Panc1 (cell line): Measurements from ENCODE around the gene UBP1.

Experiments
- CTCF ChIP-seq: fragments of 450-650 bp; IDR thresholded peaks from 2 replicates; pipeline ENCODE4 v1.5.1; 2017; ENCODE audit warnings: mild to moderate bottlenecking
- POLR2AphosphoS5 ChIP-seq: IDR thresholded peaks from 2 replicates; pipeline ENCODE4 v1.6.1; 2012; ENCODE audit warnings: mild to moderate bottlenecking, low read depth, low read length, moderate library complexity

DNA sequence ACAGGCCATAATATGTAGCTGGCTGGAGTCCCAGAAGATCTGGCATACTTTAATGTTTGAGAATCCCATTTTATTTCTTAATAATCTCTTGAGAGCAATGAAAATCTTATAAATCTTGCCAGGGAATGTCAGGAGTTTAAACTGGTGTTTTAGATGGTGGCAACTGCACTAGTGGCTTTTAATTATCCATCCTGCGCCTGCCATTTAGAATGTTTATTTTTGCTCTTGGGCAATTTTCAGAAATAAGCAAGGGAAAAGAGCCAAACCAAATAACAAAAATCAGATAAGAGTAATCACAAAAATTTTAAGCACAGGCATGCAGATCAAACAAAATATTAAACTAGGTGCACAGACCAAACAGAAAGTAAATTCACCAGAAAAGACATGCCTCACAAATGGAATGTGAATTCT is 41.9 kb upstream of the UBP1 start:
- TF ChIP-seq CTCF, result no peak
- no peak for TF ChIP-seq POLR2AphosphoS5
